HCT116 (cell line): Measurements from ENCODE around the gene DHRS2.

Experiments used
- CBX3 ChIP-seq: IDR thresholded peaks from 2 replicates; pipeline ENCODE4 v1.6.1; 2012; ENCODE audit warnings: low read depth
- CEBPB ChIP-seq: IDR thresholded peaks from 2 replicates; pipeline ENCODE4 v1.6.1; 2012; ENCODE audit warnings: low read depth
- CTCF ChIP-seq, 3 experiments: fragments of 200-600 bp in 1 of 3; sonication (generic) in 1 of 3; IDR thresholded peaks in 2 of 3; conservative IDR thresholded peaks in 1 of 3; 2 replicates each; pipeline ENCODE4 v1.5.1; 2012 to 2017; ENCODE audit warnings: low read depth in 2 of 3, low read length in 2 of 3, antibody characterized with exemption in 1 of 3, borderline replicate concordance in 1 of 3, control low read depth in 1 of 3, mild to moderate bottlenecking in 1 of 3, mixed read lengths in 1 of 3, mixed run types in 1 of 3, moderate library complexity in 1 of 3; ENCODE audit not compliant: insufficient read depth in 1 of 3
- EZH2 ChIP-seq: fragments of 200-600 bp; sonication (generic); IDR thresholded peaks from 2 replicates; pipeline ENCODE4 v1.6.1; 2017; ENCODE audit warnings: antibody characterized with exemption, mixed run types
- JUND ChIP-seq: IDR thresholded peaks from 2 replicates; pipeline ENCODE4 v1.6.1; 2012
- POLR2A ChIP-seq: IDR thresholded peaks from 2 replicates; pipeline ENCODE4 v1.7.0; 2011; ENCODE audit warnings: borderline replicate concordance; ENCODE audit not compliant: insufficient read depth, insufficient read length; ENCODE audit errors: extremely low read depth
- POLR2AphosphoS5 ChIP-seq: IDR thresholded peaks from 2 replicates; pipeline ENCODE4 v1.6.1; 2011; ENCODE audit warnings: mild to moderate bottlenecking, low read depth, low read length, moderate library complexity
- SIN3A ChIP-seq: IDR thresholded peaks from 2 replicates; pipeline ENCODE4 v1.6.1; 2012; ENCODE audit warnings: low read depth
- SP1 ChIP-seq: IDR thresholded peaks from 2 replicates; pipeline ENCODE4 v1.6.1; 2012; ENCODE audit warnings: low read depth
- YY1 ChIP-seq: IDR thresholded peaks from 2 replicates; pipeline ENCODE4 v1.6.1; 2011; ENCODE audit warnings: low read length, low read depth, moderate library complexity, mild to moderate bottlenecking; ENCODE audit not compliant: insufficient replicate concordance; ENCODE audit errors: extremely low read depth
- ZFX ChIP-seq: fragments of 450-650 bp; IDR thresholded peaks from 2 replicates; pipeline ENCODE4 v1.6.1; 2017

GRCh38 chr14:23645504-23645811 lies 9.3 kb downstream of the DHRS2 start:
- TF ChIP-seq CTCF (IDR thresholded peaks at IDR 0.05 in 2 of 3, conservative IDR thresholded peaks at IDR 0.05 in 1 of 3; ENCODE audit: borderline replicate concordance in 1 of 3, insufficient read depth in 1 of 3, low read depth in 2 of 3, low read length in 2 of 3): no peak
- TF ChIP-seq JUND: no peak
- no peak for TF ChIP-seq YY1
- no peak for TF ChIP-seq EZH2
- no peak for TF ChIP-seq POLR2AphosphoS5
- TF ChIP-seq ZFX: no peak
- TF ChIP-seq CBX3: no peak
- TF ChIP-seq SP1: no peak
- no peak for TF ChIP-seq CEBPB
- TF ChIP-seq SIN3A: no peak
- no peak for TF ChIP-seq POLR2A
